K562 treated with DMSO at 1 percent for 12 hours (cell line): ENCODE measurements around the gene UNC5A. TPM values are rescaled to one million over a fixed set of nuclear protein-coding genes. Genes with fewer than 3 reads are reported as not detected.

Source experiments
- total RNA-seq: library from RNA; unstranded; fragments of 300-600 nt; gene quantifications from 2 replicates; pipeline ENCODE4 v1.2.3, GENCODE V29; 2022; ENCODE audit not compliant: insufficient read depth

UNC5A gene
- not detected in 2 replicates for total RNA-seq

DNA sequence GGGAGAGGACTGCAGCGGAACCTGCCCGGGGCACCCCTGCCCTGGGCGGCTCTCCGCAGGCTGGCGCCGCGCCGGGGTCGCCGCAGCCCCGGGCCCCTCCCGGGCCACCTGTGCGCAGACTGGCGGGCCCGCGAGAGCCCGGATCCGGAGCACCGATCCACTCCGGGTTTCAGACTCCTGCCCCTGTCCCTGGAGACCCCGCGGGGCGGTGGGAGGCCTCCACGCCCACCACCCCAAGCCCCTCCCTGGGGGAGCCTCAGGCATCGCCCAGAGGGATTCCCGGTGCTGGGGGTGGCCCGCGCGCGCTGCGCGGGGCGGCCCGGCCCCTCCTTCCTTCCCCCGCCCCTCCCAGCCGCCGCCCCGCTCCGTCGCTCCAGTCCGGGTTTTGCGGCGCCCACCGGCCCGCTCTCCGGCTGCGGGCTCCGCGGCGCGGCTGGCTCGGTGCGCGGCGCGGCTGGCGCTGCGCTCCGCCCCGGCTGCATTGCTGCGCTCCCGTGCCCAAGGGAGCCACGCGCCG lies at the start of gene UNC5A:
TSS of gene UNC5A (plus strand) at position 479 of the 517 bp plus-strand sequence. CDS start 192 bp downstream, outside the sequence.

DNA sequence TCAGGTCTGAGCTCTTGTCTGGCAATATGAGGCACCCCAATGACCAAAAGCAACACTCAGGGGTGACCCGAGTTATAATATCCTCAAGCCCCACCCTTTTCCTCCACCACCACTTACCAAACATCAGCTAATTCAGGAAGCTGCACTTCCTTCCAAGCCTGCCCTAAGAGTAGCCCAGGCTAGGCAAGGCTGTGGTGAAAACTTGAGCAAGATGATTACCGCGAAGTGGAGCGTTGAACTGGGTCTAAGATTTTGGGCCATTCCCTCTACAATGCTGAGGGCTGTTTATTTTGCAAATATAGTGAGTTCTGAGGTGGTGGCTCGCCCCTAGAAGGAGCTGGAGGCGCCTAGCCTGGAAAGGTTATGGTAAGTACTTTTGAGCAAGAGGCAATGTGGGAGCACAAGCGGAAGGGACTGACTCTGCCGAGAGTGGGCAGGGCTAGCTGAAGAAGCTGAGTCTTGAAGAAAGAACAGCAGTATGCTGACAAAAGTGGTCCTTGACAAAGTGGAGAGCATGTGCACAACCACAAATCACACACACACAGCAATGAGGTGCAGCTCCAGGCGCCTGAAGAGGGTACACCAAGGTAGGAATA lies 89.0 kb downstream of the UNC5A start, which contains the start of gene HK3:
TSS of gene HK3 (minus strand) at position 51 of the 596 bp plus-strand sequence. CDS start 3,187 bp downstream, outside the sequence.

Other genes with a start within 250 kb of the UNC5A start
- 6.2 and 6.3 TPM in 2 replicates for gene GPRIN1, start 200.4 kb upstream of the UNC5A start, total RNA-seq
- gene SNCB, start 180.0 kb upstream of the UNC5A start, total RNA-seq = not detected in 2 replicates
- not detected in 2 replicates for gene EIF4E1B, start 179.9 kb upstream of the UNC5A start, total RNA-seq
- gene TSPAN17, start 163.1 kb upstream of the UNC5A start, total RNA-seq = 39.6 and 66.1 TPM in 2 replicates
- gene HK3, start 88.8 kb downstream of the UNC5A start, total RNA-seq = not detected in 2 replicates
- gene UIMC1, start 196.2 kb downstream of the UNC5A start, total RNA-seq = 13.2 and 29.1 TPM in 2 replicates
- 14.6 and 30.4 TPM in 2 replicates for gene ZNF346, start 212.1 kb downstream of the UNC5A start, total RNA-seq